ENCODE measurements around the gene NR1D2. TPM values are rescaled to one million over a fixed set of nuclear protein-coding genes. Genes with fewer than 3 reads are reported as not detected.

Gene NR1D2
- total RNA-seq, 1 experiment from 2014 or later, result 20.2 TPM

- DNase-seq (ENCODE audit: low spot score), result no peak
Observed at GRCh38 chr3:23964537-23965235, 19.6 kb downstream of the NR1D2 start.

DNA sequence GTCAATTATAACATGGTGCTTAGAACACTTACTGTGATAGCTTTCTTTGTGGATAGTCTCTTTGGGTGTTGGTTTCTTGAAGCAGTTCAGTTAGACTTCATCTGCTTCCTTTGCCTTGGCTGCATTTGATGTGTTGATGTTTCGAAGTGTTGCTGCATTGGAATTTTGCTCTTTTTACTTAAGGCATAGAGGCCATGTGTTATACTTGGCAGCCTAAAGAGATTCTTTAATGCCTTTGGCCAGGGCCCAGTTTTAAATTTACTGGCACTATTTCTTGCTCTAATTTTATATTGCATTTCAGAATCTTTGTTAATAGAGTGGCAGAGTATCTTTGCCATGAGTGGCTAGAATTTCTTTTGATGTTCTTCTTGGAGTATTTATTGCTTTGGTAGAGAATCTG is 21.2 kb downstream of the NR1D2 start:
- DNase-seq (ENCODE audit: low spot score), result no peak

DNA sequence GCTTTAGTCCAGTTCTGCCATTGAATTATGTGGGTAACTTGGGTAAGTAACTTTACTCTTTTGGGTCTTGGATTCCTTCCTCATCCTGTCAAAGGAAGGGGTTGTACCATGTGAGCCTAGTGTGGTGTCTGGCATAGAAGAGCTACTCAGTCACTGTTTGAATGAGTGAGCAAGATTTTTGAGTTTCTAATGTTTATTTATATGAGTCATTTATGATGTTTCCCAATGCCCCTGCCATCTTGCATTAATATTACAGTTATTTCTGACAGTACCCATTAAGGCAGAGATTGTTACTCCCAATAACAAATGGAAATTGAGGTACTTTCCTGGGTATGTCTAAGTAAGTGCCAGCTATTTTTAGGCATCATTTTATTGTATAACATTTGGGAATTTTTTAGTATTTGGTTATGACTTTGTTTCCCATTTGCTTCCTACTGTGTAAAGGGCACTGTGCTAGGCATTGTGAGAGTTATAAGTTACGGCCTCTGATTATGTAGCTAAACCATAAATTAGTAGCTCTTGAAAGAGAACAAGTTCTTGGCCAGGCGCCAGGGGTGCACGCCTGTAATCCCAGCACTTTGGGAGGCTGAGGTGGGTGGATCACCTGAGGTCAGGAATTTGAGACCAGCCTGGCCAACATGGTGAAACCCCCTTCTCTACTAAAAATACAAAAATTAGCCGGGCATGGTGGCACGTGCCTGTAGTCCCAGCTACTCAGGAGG is 23.5 kb downstream of the NR1D2 start:
- DNase-seq (ENCODE audit: low spot score), result no peak

DNA sequence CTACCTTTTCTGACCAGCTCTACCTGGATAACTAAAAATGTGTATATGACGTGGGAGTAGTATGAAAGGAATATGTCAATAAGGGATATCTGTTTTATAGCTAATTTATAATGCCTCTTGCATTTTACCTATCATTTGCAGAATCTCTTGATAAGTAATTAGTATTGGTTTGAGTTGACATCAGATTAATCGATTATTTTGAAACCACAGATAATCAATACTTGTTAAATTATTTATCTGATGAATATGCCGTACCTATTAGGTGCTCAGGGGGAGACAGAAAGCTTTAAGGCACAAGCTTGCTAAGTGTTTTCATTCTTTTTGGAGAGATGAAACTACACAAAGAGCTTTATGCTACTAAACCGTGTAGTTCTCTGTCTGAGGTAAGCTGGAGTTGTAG is 24.3 kb downstream of the NR1D2 start:
- DNase-seq (ENCODE audit: low spot score), result no peak

GRCh38 chr3:23971684-23972083 is 26.6 kb downstream of the NR1D2 start:
- no peak for DNase-seq (ENCODE audit: low spot score)

DNA sequence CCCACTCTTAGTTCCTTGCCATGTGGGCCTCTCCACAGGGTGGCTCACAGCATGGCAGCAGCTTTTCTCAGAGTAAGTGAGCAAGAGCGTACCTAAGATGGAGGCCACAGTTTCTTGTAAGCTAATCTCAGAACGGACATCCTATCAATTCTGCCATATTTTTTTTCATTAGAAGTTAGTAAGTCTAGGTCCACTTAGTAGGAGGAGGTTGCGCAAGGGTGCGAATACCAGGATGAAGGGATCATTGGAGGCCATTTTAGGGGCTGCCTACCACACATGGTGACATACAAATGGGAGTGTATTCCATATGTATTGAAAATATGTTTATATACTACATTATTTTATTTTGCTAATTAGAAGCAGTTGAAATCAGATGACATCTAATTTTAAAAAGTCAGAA is 31.5 kb downstream of the NR1D2 start:
- no peak for DNase-seq (ENCODE audit: low spot score)

- DNase-seq (ENCODE audit: low spot score), result no peak
Observed at GRCh38 chr3:23979569-23979968, 34.5 kb downstream of the NR1D2 start.

DNA sequence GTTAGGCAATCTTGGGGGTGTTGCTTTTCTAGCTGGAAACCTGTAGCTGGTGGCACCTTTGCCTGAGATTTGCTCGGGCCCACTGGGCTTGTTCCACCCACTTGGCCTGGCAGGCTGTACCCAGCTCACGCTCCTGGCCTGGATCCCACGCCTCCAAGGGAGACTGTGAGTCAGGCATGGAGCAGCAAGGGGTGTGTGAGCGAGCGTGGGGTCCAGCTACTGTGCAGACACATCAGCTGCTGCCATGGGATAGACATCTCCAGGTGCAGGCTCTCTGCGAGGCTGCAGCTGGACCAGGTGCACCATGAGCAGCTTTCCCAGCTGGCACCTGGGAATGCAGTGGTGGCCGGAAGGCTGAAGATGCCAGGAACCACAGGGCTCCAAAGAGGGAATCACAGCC is 36.0 kb downstream of the NR1D2 start:
- no peak for DNase-seq (ENCODE audit: low spot score)

DNA sequence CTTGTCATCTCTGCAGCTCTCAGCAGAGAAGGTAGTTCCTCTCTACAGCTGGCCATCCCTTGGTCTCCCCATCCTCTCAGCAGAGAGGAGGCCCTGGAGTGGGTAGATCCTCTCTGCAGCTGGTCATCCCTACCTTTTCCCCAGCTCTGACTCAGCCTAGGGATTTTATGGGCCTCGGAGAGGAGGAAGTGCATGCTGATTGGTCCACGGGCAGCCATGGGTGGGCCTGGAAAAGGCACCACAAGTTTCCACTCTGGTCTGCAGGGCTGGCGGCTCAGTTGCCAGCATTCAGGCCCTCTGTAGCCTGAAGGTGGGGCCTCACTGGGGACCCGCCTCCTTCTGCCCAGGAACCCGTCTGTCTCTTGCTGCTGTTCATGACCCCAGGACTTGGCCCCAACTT is 36.9 kb downstream of the NR1D2 start:
- no peak for DNase-seq (ENCODE audit: low spot score)

DNA sequence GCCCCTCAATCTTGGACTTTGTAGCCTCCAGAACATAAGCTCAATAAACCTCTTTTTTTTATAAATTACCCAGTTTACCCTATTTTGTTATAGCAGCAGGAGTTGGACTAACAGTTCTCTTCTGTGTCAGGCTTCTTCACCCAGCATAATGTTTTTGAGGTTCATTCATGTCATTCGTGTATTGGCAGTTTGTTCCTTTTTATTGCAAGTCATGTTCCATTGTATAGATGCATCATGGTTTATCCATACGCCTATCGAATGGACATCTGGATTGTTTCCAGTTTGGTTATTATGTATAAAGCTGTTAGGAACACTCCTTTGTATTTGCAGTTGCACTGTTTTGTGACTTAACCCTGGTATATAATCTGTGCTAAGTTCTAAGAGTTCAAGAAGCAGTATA is 39.8 kb downstream of the NR1D2 start:
- DNase-seq (ENCODE audit: low spot score), result no peak

DNA sequence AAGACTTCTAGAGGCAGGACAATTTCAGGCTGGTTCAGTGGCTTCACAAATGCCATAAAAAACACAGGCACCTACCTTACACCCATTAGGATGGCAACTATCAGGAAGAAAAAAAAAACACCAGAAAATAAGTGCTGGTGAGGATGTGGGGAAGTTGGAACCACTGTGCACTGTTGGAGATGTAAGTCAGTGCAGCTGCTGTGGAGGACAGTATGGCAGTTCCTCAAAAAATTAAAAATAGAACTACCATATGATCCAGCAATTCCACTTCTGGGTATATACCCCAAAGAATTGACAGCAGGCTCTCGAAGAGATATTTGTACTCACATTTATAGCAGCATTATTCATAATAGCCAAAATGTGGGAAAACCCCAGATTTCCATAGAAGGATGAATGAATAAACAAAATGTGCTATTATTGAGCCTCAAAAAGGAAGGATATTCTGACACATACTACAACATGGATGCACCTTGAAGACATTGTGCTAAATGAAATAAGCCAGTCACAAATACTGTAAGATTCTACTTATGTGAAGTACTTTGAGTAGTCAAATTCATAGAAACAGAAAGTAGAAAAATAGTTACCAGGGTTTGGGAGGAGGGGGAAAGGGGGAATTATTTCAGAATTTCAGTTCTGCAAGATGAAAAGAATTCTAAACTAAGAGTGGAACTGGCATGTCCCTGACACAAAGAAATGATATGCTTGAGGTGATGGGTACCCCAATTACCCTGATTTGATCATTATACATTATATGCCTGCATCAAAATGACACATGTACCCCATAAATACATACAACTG is 40.9 kb downstream of the NR1D2 start:
- DNase-seq (ENCODE audit: low spot score), result no peak

DNA sequence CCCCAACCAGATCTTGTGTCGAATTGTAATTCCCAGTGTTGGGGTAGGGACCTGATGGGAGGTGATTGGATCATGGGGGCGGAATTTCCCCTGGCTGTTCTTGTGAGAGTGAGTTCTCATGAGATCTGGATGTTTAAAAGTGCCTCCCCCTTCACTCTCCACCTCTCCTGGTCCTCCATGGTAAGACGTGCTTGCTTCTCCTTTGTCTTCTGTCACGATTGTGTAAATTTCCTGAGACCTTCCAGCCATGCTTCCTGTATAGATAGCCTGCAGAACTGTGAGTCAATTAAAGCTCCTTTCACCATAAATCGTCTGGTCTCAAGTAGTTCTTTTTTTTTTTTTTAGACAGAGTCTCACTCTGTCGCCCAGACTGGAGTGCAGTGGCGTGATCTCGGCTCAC is 42.3 kb downstream of the NR1D2 start:
- no peak for DNase-seq (ENCODE audit: low spot score)

GRCh38 chr3:23991306-23991682 is 46.2 kb downstream of the NR1D2 start:
- DNase-seq (ENCODE audit: low spot score), result no peak

- peak; percentile 73 for DNase-seq (ENCODE audit: low spot score)
Observed at GRCh38 chr3:23991683-23992628, 46.9 kb downstream of the NR1D2 start.

DNA sequence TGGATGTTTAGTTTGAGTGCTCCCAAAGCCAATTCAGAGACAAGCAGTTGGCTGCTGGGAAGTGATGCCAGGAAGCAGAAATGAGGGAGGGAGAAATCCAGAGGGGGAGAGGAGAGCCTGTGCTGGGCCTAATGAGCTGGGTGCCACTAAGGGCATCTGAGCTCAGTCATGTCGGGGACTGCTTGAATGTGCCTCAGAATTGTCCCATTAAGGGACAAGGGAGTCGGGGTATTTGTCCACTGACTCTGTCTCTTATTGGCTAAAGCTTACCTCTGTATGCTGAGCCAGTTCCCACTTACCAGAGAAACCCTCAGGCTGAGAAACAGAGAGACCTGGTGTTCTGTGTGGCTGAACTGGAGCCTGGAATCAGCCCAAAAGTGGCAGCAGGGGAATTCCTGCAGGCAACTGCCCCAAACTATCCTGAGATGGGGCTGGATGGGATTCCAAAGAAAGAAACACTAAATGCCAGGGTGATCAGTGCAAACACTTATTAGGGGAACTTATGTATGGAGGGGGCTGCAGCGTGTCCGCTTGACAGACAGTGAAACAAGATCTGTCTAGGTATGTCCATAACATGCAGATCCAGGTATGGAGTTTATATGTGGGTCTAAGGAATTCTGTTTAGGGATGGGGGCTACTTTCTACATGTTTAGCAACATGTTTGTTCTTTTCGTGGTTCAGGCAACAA is 48.6 kb downstream of the NR1D2 start:
- no peak for DNase-seq (ENCODE audit: low spot score)

DNA sequence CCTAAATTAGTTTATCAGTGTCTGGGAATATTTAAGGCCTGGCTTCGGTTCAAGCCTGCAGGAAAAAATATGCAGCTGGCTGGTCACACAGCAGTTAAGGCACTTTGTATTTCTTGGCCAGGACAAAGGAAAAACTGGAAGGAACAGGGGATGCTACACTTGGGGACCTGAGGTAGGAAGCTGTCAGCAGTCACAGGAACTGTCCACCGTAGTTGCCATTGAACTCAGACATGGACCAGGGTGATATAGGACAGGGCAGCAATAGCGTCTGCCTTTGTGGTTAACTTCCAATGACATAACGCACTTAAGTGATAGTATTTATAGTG is 49.1 kb downstream of the NR1D2 start:
- DNase-seq (ENCODE audit: low spot score), result no peak

DNA sequence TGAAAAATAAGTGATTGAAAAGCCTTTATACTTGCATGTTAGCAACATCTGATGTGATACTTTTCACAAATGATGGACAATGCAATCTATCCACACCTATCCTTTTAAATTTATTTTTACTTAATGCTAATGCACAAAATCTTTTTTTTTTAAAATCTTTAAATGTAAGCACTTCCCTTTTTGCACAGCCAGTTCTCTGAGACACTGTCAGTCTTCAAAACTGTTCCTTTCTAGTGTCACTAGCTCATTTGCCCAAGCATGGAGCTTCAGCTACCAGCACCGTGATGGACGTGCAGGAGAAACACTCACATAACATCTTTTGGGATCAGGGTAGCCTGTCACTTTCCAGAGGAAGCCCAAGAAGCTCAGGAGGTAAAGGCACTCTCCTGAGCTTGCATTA is 50.1 kb downstream of the NR1D2 start:
- no peak for DNase-seq (ENCODE audit: low spot score)

DNA sequence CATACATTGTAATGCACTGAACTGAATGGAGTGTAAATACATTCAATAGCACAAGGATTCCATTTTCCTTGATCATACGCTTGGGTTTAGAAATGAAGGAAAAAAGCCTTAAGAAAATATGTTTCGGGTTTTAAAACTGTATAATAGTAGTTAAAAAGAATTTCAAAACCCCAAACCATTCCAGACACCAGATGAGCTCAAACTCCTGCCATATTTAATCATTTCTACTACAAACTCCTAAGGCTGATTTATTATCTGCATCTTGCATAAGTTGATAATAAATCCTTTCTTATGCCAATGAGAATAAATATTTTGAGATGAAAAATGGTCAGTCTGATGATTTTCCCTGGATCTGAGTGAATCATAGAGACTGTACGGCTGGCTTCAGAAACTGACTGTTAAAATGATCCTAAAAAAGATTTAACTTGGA is 51.0 kb downstream of the NR1D2 start:
- no peak for DNase-seq (ENCODE audit: low spot score)

DNA sequence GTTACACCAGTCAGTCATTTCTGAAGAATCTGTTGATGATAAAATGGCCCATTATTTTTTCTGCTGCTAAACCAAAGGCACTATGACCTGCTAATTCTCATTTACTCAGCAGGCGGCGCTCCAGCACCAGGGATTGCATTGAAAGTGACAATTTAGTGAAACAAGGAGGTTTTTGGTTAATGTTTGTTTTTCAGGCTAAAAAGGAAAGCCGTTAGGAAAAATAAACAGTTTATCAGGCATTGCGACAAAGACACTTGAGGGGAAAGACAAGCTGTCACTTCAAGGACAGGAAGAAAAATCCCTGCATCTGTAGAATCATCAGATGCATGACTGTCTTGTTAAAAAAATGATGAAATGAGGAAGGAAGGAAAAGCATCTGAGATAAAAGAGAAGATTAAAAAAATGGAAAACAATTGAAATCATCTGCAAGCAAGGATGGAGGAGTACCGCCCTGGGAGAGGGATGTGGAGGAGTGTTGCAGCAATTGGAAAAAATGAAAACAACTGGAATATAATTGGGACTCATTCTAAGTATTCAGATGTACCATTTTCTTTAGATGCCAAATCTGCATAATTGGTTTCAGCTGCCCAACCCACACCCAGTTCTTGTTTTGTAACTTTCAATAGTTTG is 54.0 kb downstream of the NR1D2 start:
- peak; percentile 37 for DNase-seq (ENCODE audit: low spot score)

GRCh38 chr3:24002129-24002528 is 57.0 kb downstream of the NR1D2 start:
- no peak for DNase-seq (ENCODE audit: low spot score)

DNA sequence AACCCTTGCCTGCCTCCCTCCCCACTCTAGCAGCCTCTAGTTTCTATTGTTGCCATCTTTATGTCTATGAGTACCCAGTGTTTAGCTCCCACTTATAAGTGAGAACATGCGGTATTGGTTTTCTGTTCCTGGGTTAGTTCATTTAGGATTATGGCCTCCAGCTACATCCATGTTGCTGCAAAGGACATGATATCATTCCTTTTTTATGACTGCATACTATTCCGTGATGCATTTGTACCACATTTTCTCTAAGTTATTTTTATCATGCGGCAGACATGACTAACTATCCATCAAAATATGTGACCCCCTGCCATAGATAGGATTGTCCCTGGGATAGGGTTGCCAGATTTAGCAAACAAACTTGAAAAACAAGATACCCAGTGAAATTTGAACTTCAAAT is 58.4 kb downstream of the NR1D2 start:
- DNase-seq (ENCODE audit: low spot score), result no peak
